Measurements from ENCODE around the gene CYB5R4.

CYB5R4 gene

GRCh38 chr6:83966539-83966938 lies 107.0 kb downstream of the CYB5R4 start:
- Mint-ChIP-seq H3K4me1 (ENCODE audit: low read depth) (no peaks in the 10 kb centered on the region), H3K36me3 (ENCODE audit: low read depth) (peaks cover 43% of the 10 kb centered on the region), H3K27ac (no peak overlapping the region), H3K27me3 (no peaks in the 10 kb centered on the region), H3K9me3 (peaks cover 46% of the 10 kb centered on the region), H3K4me3 (no peak overlapping the region)

GRCh38 chr6:83970582-83970981 lies 111.1 kb downstream of the CYB5R4 start:
- H3K4me1 Mint-ChIP-seq (ENCODE audit: low read depth), result no peaks in the 10 kb centered on the region
- no peak overlapping the region for H3K4me3 Mint-ChIP-seq
- no peak overlapping the region for H3K27ac Mint-ChIP-seq
- peaks cover 11% of the 10 kb centered on the region for H3K36me3 Mint-ChIP-seq (ENCODE audit: low read depth)
- no peaks in the 10 kb centered on the region for H3K27me3 Mint-ChIP-seq
- H3K9me3 Mint-ChIP-seq, result peaks cover 37% of the 10 kb centered on the region

DNA sequence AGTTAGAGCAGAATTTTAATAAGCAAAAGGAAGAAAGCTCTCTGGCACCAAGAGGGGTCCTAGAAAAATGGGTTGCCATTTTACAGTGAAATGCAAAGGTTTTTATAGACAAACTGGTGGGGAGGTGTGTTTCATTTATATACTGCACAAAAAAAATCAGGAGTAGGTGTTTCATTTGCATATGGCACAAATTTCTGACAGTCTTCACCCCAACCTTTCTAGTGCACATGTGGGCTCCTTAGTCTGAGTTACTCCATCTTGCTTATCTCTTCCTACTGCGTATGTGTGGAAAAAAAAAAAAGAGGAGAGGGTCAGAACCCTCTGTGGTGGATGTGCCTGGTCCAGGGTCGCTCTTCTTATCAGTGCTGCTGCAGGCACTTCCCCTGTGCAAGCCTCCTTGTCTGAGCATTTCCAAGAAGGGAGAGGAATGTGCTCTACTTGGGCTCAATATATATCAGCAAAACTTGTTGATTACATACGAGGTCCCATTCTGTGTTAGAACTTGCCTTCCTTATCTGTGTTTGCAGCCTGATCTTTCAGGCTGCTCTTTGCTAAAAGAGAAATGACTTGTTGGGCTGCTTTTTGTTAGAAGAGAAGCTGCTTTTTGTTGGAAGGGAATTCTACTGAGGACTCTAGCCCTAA lies 115.0 kb downstream of the CYB5R4 start:
- H3K9me3 Mint-ChIP-seq, result peaks cover 9% of the 10 kb centered on the region
- H3K27ac Mint-ChIP-seq, result no peak overlapping the region
- H3K27me3 Mint-ChIP-seq, result no peaks in the 10 kb centered on the region
- H3K4me1 Mint-ChIP-seq (ENCODE audit: low read depth), result no peaks in the 10 kb centered on the region
- no peak overlapping the region for H3K4me3 Mint-ChIP-seq
- H3K36me3 Mint-ChIP-seq (ENCODE audit: low read depth), result no peaks in the 10 kb centered on the region

DNA sequence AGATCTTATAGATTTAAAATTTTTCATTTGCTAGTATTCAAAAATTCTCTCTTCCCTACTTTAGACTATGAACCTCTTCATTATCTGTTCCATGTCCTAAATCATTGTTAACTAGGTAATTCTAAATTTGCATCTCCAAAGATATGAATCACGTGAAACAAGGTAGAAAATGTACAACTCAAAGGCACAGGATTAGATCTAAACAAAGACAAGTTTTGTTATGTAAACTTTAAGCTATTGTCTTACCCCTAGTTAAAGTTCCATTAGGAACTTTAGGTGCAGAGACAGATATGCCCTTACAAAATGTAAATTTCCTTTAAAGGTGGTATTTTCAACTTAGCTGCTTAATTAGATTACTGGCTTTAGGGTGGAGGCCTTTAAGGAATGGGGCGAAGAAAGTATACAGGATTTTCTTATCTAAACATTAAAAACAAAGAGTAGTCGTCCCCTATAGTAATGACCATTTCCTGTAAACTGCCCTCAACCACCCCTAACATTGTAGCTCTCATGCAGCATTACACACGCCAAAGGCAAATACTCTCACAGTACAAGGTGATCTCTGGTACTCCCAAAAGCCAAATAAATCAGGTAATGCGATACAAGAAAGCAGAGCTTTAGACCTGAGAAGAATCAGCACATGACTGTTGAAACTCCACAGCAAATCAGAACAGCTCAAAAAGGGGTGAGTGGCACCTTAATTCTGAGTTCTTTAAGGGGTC lies 116.7 kb downstream of the CYB5R4 start:
- Mint-ChIP-seq H3K4me1 (ENCODE audit: low read depth) (no peaks in the 10 kb centered on the region), H3K9me3 (peaks cover 11% of the 10 kb centered on the region), H3K27ac (no peak overlapping the region)

GRCh38 chr6:83976871-83977270 lies 117.4 kb downstream of the CYB5R4 start:
- H3K4me3 Mint-ChIP-seq, result no peak overlapping the region
- H3K27ac Mint-ChIP-seq, result no peak overlapping the region
- no peaks in the 10 kb centered on the region for H3K36me3 Mint-ChIP-seq (ENCODE audit: low read depth)
- H3K9me3 Mint-ChIP-seq, result peaks cover 11% of the 10 kb centered on the region
- H3K4me1 Mint-ChIP-seq (ENCODE audit: low read depth), result no peaks in the 10 kb centered on the region
- H3K27me3 Mint-ChIP-seq, result no peaks in the 10 kb centered on the region

More for the DNA sequence above, 116.7 kb downstream of the CYB5R4 start:
- no peaks in the 10 kb centered on the region for H3K36me3 Mint-ChIP-seq (ENCODE audit: low read depth)
- H3K4me3 Mint-ChIP-seq, result no peak overlapping the region
- no peaks in the 10 kb centered on the region for H3K27me3 Mint-ChIP-seq

- H3K27me3 Mint-ChIP-seq, result no peaks in the 10 kb centered on the region
- H3K4me1 Mint-ChIP-seq (ENCODE audit: low read depth), result no peaks in the 10 kb centered on the region
- peaks cover 5% of the 10 kb centered on the region for H3K9me3 Mint-ChIP-seq
- H3K27ac Mint-ChIP-seq, result no peak overlapping the region
- no peak overlapping the region for H3K4me3 Mint-ChIP-seq
- H3K36me3 Mint-ChIP-seq (ENCODE audit: low read depth), result no peaks in the 10 kb centered on the region
Measured at GRCh38 chr6:83978324-83978734, 118.8 kb downstream of the CYB5R4 start.

DNA sequence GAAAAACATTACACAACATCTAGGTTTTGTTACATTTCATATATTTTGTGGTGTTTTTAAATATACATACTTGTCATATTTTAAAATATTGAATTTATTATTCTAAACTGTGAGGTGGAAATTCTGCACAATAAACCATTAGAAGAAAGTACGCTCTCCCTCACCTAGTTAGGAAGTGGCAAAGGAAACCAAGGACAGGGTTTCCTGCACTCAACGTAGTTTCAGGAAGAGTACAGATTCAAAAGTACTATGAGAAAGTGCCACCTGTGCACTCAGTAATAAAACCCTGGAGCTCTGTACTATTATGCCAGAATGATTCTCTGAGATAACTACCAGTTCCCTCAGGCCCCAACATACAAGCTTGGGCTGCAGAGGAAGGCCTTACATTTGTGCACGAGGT lies 119.5 kb downstream of the CYB5R4 start:
- H3K36me3 Mint-ChIP-seq (ENCODE audit: low read depth), result no peaks in the 10 kb centered on the region
- H3K27me3 Mint-ChIP-seq, result no peaks in the 10 kb centered on the region
- no peak overlapping the region for H3K4me3 Mint-ChIP-seq
- no peak overlapping the region for H3K27ac Mint-ChIP-seq
- H3K9me3 Mint-ChIP-seq, result peaks cover 5% of the 10 kb centered on the region
- no peaks in the 10 kb centered on the region for H3K4me1 Mint-ChIP-seq (ENCODE audit: low read depth)

DNA sequence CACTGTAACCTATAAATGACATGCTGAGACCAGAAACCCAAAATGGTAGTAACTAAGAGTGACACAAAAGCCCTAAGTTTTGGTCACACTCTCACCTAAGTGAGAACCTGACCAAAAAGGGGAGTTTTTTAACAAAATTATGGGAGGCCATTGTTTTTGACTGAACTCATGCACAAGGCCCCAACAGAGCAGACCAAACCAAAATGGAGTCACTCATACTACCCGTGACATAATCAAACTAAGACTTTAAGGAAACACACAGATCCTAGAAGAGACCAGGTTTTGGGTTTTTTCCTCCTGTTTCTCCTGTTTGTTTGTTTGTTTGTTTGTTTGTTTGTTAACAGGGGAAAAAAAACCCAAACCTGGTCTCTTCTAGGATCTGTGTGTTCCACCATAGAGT lies 124.9 kb downstream of the CYB5R4 start:
- Mint-ChIP-seq H3K4me1 (ENCODE audit: low read depth) (no peaks in the 10 kb centered on the region), H3K9me3 (peaks cover 5% of the 10 kb centered on the region), H3K36me3 (ENCODE audit: low read depth) (peaks cover 4% of the 10 kb centered on the region), H3K4me3 (no peak overlapping the region), H3K27me3 (no peaks in the 10 kb centered on the region), H3K27ac (no peak overlapping the region)

GRCh38 chr6:83985308-83985713 lies 125.8 kb downstream of the CYB5R4 start:
- Mint-ChIP-seq H3K4me3 (no peak overlapping the region), H3K9me3 (no peaks in the 10 kb centered on the region), H3K36me3 (ENCODE audit: low read depth) (peaks cover 4% of the 10 kb centered on the region), H3K27ac (no peak overlapping the region), H3K27me3 (no peaks in the 10 kb centered on the region), H3K4me1 (ENCODE audit: low read depth) (no peaks in the 10 kb centered on the region)

GRCh38 chr6:83985715-83986114 lies 126.2 kb downstream of the CYB5R4 start:
- Mint-ChIP-seq H3K4me3 (no peak overlapping the region), H3K36me3 (ENCODE audit: low read depth) (peaks cover 4% of the 10 kb centered on the region), H3K27ac (no peak overlapping the region), H3K9me3 (no peaks in the 10 kb centered on the region), H3K4me1 (ENCODE audit: low read depth) (no peaks in the 10 kb centered on the region), H3K27me3 (no peaks in the 10 kb centered on the region)

- H3K9me3 Mint-ChIP-seq, result peaks cover 3% of the 10 kb centered on the region
- H3K4me3 Mint-ChIP-seq, result no peak overlapping the region
- H3K36me3 Mint-ChIP-seq (ENCODE audit: low read depth), result peaks cover 3% of the 10 kb centered on the region
- H3K4me1 Mint-ChIP-seq (ENCODE audit: low read depth), result no peaks in the 10 kb centered on the region
- no peak overlapping the region for H3K27ac Mint-ChIP-seq
- H3K27me3 Mint-ChIP-seq, result peaks cover 11% of the 10 kb centered on the region
Measured at GRCh38 chr6:83998021-83998584, 138.6 kb downstream of the CYB5R4 start.

DNA sequence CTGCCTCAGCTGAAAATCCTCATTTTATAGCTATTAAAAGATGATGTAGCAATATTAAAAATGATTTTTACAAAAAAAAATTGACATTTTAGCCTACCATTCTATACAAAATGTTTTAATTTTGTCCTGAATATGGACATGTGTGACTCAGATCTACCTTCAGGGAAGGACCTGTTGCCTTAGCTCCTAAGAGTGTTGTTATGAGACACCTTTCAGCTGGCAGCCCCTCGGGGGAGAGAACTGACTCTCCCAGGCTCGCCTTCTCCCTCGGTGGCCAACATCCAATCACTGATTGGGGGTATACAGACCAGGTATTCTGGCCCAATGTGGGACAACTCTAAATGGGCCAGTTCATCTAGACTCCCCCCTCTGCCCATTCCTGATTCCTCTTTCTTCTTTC lies 141.6 kb downstream of the CYB5R4 start:
- peaks cover 21% of the 10 kb centered on the region for H3K27me3 Mint-ChIP-seq
- H3K9me3 Mint-ChIP-seq, result no peaks in the 10 kb centered on the region
- H3K36me3 Mint-ChIP-seq (ENCODE audit: low read depth), result no peaks in the 10 kb centered on the region
- H3K4me3 Mint-ChIP-seq, result no peak overlapping the region
- H3K4me1 Mint-ChIP-seq (ENCODE audit: low read depth), result no peaks in the 10 kb centered on the region
- H3K27ac Mint-ChIP-seq, result no peak overlapping the region

DNA sequence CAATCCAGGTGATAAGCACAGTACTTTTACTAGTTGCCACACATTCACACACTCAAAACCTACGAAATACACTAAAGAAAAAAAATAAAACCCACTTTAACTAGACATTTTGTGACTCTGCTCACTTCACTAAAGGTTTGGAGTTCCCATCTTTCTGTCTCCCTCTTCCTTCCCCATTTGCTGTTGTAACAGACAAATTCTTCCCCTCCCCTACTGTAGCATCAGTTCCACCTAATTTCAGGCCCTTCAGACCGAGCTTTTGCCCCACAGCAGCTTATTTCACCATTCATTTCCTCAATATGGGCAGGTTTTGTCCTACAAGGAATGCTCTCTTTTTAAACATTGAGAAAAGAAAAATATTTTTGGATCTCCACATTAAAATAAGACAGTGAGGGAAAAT lies 142.7 kb downstream of the CYB5R4 start:
- Mint-ChIP-seq H3K27ac (no peak overlapping the region), H3K27me3 (peaks cover 26% of the 10 kb centered on the region), H3K4me3 (no peak overlapping the region), H3K9me3 (no peaks in the 10 kb centered on the region), H3K4me1 (ENCODE audit: low read depth) (no peaks in the 10 kb centered on the region), H3K36me3 (ENCODE audit: low read depth) (no peaks in the 10 kb centered on the region)

DNA sequence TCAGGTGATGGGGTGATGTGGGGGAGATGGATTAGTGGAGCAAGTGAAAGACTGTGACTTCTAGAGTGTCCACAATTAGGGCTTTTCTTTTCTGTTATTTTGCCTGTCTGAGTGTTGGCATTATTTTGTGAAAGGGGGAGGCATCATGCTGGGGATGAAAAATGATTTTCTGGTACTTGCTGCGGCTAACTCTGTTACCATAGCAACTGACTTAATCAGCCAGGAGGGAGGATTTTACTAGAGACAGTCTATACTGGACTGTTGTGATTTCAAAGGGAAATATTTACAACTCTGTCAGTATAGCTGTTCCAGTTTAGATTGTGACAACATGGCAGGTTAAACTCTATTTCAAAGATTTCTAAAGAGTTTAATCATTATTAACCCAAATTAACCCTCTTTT lies 143.6 kb downstream of the CYB5R4 start:
- no peaks in the 10 kb centered on the region for H3K4me1 Mint-ChIP-seq (ENCODE audit: low read depth)
- H3K9me3 Mint-ChIP-seq, result no peaks in the 10 kb centered on the region
- H3K27ac Mint-ChIP-seq, result no peak overlapping the region
- H3K4me3 Mint-ChIP-seq, result no peak overlapping the region
- no peaks in the 10 kb centered on the region for H3K36me3 Mint-ChIP-seq (ENCODE audit: low read depth)
- H3K27me3 Mint-ChIP-seq, result peaks cover 31% of the 10 kb centered on the region

DNA sequence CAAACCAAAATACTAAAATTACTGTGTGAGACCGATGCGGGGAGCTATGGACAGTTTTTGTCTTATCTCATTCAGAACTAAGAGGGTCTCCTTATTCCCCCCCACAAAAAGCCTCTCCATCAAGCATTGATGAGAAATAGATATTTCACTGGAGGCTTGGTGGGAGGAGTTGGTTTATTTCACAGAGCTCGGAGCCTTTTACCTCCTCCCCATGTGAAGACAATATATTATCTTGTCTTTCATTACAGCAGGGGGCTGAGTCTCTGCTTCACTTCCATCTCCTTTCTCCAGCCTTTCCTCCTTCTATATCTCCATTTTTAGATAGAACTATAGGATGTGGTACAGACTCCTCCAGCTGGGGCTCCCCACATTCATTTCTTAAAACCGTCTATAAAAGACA lies 144.2 kb downstream of the CYB5R4 start:
- Mint-ChIP-seq H3K27me3 (peaks cover 31% of the 10 kb centered on the region), H3K36me3 (ENCODE audit: low read depth) (no peaks in the 10 kb centered on the region), H3K4me1 (ENCODE audit: low read depth) (no peaks in the 10 kb centered on the region), H3K4me3 (no peak overlapping the region), H3K9me3 (no peaks in the 10 kb centered on the region), H3K27ac (no peak overlapping the region)
